HG02623 (cell line): ENCODE data around the gene LEPR.

Experiments
- ATAC-seq: cut with Tn5 transposase; IDR thresholded peaks from one replicate; pipeline ENCODE4 v1.9.1; 2021; ENCODE audit warnings: moderate library complexity; ENCODE audit not compliant: unreplicated experiment

The LEPR gene

DNA sequence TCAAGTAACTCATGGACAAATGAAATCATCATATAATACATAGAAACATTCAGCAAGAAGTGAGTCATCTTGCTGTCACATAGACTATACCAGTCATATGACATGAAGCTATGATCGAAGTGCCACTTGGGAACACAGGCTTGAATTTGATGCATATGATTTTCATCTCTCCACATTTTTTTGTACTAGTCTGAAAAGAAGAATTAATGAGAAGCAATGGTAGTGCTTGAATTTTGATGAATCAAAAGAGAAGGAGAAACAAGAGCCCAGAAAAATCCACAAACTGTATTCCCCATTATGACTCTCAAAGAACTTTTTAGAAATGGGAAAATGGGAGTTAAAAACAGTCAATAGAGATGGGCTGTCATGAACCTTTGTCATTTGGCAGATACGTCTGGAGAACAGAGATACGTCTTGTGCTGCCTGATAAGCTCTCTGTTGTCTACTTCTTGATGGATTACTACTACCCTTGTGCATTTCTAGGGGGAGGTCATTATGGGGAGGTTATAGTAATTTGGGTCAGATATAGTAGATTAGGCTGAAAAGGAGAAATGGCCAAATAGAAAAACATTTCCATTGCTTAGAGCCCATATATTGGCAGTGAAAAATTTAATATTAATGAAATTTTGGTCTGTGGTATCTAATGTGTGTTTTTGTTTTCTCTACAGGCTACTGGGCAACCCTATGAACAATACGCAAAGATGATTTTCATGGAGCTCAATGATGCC lies 8.0 kb upstream of the LEPR start:
- no peak for ATAC-seq

DNA sequence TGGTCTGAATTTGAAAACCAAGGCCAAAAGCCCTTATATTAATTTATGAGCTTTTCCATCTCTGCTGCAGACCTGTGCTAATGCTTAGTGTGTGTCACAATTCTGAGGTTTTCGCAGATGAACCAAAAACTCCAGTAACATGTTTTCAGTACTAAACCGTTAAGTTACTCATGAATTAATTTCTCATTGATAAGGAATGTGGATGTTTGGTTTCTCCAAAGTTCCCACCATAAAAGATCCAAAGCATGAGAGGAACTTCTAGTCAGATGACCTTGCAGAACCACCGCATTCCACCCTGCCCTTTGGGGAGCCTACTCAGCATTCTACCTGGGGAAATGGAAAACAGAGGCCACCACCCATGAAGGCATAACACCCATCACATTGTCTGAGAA lies 7.5 kb upstream of the LEPR start:
- no peak for ATAC-seq

DNA sequence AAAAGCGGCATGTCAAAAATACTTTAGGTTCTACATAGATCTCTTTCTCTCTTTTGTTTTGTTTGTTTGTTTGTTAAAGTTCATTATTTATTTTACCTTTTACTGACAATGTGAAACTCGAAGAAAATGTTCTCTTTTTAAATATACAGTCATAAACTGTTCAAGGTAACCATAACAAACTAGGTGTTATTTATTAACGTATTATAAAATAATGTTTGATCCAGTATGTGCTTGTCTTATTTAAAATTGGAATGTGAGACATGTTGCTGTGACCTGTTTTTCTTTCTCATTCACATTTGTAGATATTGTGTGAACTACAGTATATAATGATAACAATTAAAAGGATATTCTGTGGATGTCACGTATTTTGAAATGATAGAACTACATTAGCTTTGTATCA lies 5.9 kb upstream of the LEPR start:
- no peak for ATAC-seq

- ATAC-seq, result no peak
Observed at GRCh38 chr1:65416767-65417166, 3.7 kb upstream of the LEPR start.

- ATAC-seq, result no peak
Observed at GRCh38 chr1:65417729-65418128, 2.7 kb upstream of the LEPR start.

GRCh38 chr1:65418522-65419185 lies 1.8 kb upstream of the LEPR start:
- no peak for ATAC-seq

GRCh38 chr1:65419681-65420589 lies 533 bp upstream of the LEPR start:
- peak; percentile 92 for ATAC-seq

DNA sequence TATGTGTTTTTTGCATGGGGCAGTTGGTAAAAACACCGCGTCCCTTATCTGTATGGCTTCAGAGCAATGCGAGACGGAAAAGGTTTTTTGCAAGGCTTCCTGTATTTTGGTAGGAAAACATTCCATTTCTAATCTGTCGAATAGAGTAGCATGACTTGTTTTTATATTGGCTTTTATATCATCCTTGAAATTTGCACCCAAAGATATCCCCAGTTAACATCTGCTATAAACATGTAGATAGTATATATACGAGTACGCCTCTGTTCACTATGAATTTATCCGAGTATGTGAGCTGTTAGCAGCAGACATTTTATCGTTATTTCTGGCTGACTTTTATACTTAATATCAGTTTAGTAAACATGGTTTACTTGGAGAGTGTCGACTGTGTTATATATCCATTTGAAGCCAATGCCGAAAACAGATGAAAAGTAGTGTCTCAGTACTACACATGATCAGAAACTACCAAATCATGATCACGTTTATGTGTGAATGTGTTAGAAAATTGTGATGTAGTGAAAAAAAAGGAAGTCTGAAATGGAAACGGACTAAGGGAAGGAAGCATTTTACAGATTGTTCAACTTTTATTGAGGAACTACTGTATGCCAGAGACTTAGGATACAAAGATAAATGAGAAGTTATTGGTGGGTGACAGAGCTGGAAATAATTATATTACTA lies 1.0 kb downstream of the LEPR start:
- ATAC-seq, result no peak

- ATAC-seq, result no peak
Observed at GRCh38 chr1:65422241-65423203, 2.1 kb downstream of the LEPR start.

DNA sequence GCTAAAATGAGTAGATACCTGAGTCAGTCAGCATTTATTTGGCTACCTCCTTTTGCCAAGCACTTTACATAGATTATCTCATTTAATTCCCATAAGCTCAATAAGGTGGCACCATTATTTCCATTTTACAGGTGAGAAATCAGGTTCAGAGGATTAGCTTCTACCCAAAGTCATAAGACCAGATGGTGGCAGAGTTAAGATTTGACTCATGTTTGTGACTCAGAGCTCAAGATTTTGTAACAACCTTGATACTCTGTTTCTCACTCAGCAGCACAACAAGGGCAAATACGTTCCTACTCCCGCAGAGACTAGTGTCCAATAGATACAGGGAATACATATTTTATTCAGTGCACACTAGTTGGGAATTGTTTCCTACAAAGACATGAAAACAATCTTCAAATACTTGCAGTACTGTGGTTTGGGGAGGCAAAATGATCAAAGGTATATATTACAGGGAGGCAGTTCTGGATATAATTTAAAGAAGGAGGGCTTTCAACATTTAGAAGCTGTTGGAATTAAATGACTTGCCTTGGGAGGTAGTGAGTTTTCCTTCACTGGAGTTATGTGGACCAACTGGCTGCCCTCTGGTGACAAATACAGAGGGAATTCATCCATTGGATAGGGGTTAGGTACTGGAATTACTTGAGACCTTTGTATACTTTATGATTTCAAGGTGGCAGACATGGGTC lies 3.6 kb downstream of the LEPR start:
- no peak for ATAC-seq

- no peak for ATAC-seq
Observed at GRCh38 chr1:65424573-65424889, 4.1 kb downstream of the LEPR start.

DNA sequence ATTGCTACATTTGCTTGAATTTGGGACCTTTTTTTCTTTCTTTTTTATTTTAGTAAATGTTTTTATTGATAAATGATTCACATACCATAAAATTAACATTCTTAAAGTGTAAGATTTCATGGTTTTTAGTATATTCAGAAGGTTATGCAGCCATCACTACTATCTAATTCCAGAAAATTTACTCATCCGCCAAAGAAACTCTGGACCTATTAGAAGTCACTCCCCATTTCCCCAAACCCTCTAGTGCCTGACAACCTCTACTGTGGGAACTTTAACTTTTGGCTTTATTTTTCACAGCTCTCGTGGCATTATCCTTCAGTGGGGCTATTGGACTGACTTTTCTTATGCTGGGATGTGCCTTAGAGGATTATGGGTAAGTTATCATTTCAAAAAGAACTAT lies 4.5 kb downstream of the LEPR start:
- no peak for ATAC-seq

GRCh38 chr1:65425697-65426096 lies 5.2 kb downstream of the LEPR start:
- ATAC-seq, result no peak

DNA sequence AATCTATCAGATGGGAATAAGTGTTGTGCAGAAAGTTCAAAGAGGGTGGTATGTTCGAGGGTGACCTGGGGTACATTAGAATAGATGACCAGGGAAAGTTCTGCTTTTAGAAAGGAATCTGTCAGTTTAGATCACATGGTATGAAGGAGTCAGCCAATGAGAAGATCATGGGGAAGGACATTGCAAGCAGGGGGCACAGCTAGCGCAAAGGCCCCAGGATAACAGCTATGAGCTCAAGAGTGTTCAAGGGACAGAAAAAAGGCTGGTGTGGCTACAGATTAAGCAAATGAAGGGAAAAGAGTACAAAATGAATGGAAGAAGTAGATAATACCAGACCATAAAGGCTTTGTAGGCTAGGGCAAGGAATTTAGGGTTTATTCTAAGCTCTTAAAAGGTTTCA lies 8.6 kb downstream of the LEPR start:
- ATAC-seq, result no peak

GRCh38 chr1:65429806-65430205 lies 9.3 kb downstream of the LEPR start:
- ATAC-seq, result no peak

DNA sequence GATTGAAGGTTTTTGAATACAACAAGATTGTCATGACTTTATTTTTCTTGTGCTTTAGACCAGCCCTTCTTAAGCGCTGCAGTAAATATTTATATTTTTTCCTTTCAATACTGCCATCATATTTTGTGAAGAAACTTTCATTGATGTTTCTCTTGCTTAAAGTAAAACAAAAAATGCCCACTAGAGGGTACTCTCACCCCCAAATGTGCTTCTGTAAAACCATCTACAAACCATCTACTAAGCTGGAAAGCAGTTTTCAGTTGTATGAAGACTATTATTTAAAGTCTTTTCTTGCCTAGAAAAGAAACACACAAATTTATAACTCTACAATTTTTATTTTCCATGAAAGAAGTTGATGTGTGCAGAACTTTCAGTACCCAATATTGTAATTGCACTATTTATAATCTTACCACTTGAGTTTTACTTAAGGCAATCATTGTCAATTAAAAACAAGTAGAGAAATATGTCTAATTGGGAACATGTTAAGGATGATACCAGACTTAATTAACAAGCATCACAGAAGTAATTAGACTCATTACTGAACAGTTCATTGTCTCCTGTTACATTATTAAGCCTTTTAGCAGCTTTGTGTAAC lies 10.7 kb downstream of the LEPR start:
- no peak for ATAC-seq

- no peak for ATAC-seq
Observed at GRCh38 chr1:65432918-65433317, 12.4 kb downstream of the LEPR start.

GRCh38 chr1:65434255-65434654 lies 13.8 kb downstream of the LEPR start:
- ATAC-seq, result no peak

- no peak for ATAC-seq
Observed at GRCh38 chr1:65434760-65435159, 14.3 kb downstream of the LEPR start.
